GM23338 (cell line): Measurements from ENCODE around the gene CCDC9B.

Experiments used
- CTCF ChIP-seq, 2 experiments: fragments of 200-600 bp in 1 of 2; sonication (generic) in 1 of 2; conservative IDR thresholded peaks; 2 replicates each; pipeline versions ENCODE4 v1.5.1 to v1.6.1; 2016 to 2017; ENCODE audit warnings: antibody characterized with exemption in 2 of 2, low read depth in 2 of 2, mild to moderate bottlenecking in 2 of 2, moderate library complexity in 1 of 2
- EZH2 ChIP-seq: fragments of 200-600 bp; sonication (generic); IDR thresholded peaks from one replicate; pipeline ENCODE4 v1.8.0; 2017; ENCODE audit warnings: antibody characterized with exemption, mild to moderate bottlenecking, low read depth; ENCODE audit not compliant: unreplicated experiment
- EZH2phosphoT487 ChIP-seq: fragments of 200-600 bp; sonication (generic); IDR thresholded peaks from one replicate; pipeline ENCODE4 v1.8.1; 2018; ENCODE audit warnings: antibody characterized with exemption; ENCODE audit not compliant: unreplicated experiment
- JUNB ChIP-seq: IDR thresholded peaks from one replicate; pipeline ENCODE4 v1.6.1; 2016; ENCODE audit warnings: antibody characterized with exemption; ENCODE audit not compliant: unreplicated experiment
- NANOG ChIP-seq: IDR thresholded peaks from 2 replicates; pipeline ENCODE4 v1.6.1; 2016; ENCODE audit warnings: antibody characterized with exemption, borderline replicate concordance
- POLR2AphosphoS5 ChIP-seq: IDR thresholded peaks from 2 replicates; pipeline ENCODE4 v1.6.1; 2016; ENCODE audit warnings: antibody characterized with exemption, low read depth
- REST ChIP-seq: IDR thresholded peaks from one replicate; pipeline ENCODE4 v1.6.1; 2018; ENCODE audit warnings: antibody characterized with exemption; ENCODE audit not compliant: unreplicated experiment
- ZNF462 ChIP-seq: fragments of 250-450 bp; sonication (Bioruptor Pico); IDR thresholded peaks from 2 replicates; pipeline ENCODE4 v1.5.0; 2020; ENCODE audit warnings: mild to moderate bottlenecking, moderate library complexity

- TF ChIP-seq CTCF (conservative IDR thresholded peaks at IDR 0.05; ENCODE audit: low read depth in 2 of 2), result no peak
- TF ChIP-seq POLR2AphosphoS5, result no peak
- no peak for TF ChIP-seq JUNB
- no peak for TF ChIP-seq REST
- no peak for TF ChIP-seq EZH2
- TF ChIP-seq EZH2phosphoT487, result no peak
- TF ChIP-seq NANOG, result no peak
- no peak for TF ChIP-seq ZNF462 (CRISPR knock-in tag)
Measured at GRCh38 chr15:40312370-40313158, 28.2 kb downstream of the CCDC9B start.
